HepG2 (cell line): Measurements from ENCODE around the gene FBXO10. TPM values are rescaled to one million over a fixed set of nuclear protein-coding genes. Genes with fewer than 3 reads are reported as not detected.

Experiments used
- AHDC1 ChIP-seq: sonication (generic); formaldehyde crosslinking; IDR thresholded peaks from 2 replicates; pipeline ENCODE4 v1.5.1; 2020; ENCODE audit warnings: mild to moderate bottlenecking, missing genetic modification reagents, borderline replicate concordance
- E2F1 ChIP-seq: sonication (generic); formaldehyde crosslinking; IDR thresholded peaks from 2 replicates; pipeline ENCODE4 v1.5.0; 2020; ENCODE audit warnings: missing genetic modification reagents
- KDM2A ChIP-seq: sonication (generic); formaldehyde crosslinking; IDR thresholded peaks from 2 replicates; pipeline ENCODE4 v1.4.0; 2020; ENCODE audit warnings: low read depth, missing genetic modification reagents, borderline replicate concordance
- SP1 ChIP-seq, 2 experiments: fragments of 450-650 bp in 1 of 2; sonication (generic) in 1 of 2; formaldehyde crosslinking in 1 of 2; IDR thresholded peaks; 2 replicates each; pipeline versions ENCODE4 v1.4.0 to v1.6.1; 2016 to 2020; ENCODE audit warnings: missing genetic modification reagents in 1 of 2
- THRA ChIP-seq: sonication (generic); formaldehyde crosslinking; IDR thresholded peaks from 2 replicates; pipeline ENCODE4 v1.4.0; 2020; ENCODE audit warnings: missing genetic modification reagents, borderline replicate concordance
- ZBTB7B ChIP-seq: sonication (generic); formaldehyde crosslinking; IDR thresholded peaks from 2 replicates; pipeline ENCODE4 v1.4.0; 2020; ENCODE audit warnings: missing genetic modification reagents
- ZNF12 ChIP-seq: sonication (generic); formaldehyde crosslinking; IDR thresholded peaks from 2 replicates; pipeline ENCODE4 v1.5.0; 2020; ENCODE audit warnings: missing genetic modification reagents
- ZNF678 ChIP-seq: sonication (generic); formaldehyde crosslinking; IDR thresholded peaks from 2 replicates; pipeline ENCODE4 v1.4.0; 2020; ENCODE audit warnings: mild to moderate bottlenecking, missing genetic modification reagents
- ZNF724P ChIP-seq: sonication (generic); formaldehyde crosslinking; IDR thresholded peaks from 2 replicates; pipeline ENCODE4 v1.8.0; 2022; ENCODE audit warnings: missing genetic modification reagents, borderline replicate concordance
- ZNF766 ChIP-seq: sonication (generic); formaldehyde crosslinking; IDR thresholded peaks from 2 replicates; pipeline ENCODE4 v1.5.0; 2020; ENCODE audit warnings: missing genetic modification reagents, borderline replicate concordance
- polyA plus RNA-seq, 8 experiments: library from polyadenylated mRNA; depleted of rRNA in 3 of 8; stranded (reverse) in 7 of 8; unstranded in 1 of 8; fragments of >200 nt; fragmentation: Illumina TruSeq in 4 of 8; extraction: Trizol in 4 of 8; gene quantifications; 2 replicates each; pipeline versions ENCODE4 v1.2.1 to v1.2.3, GENCODE V29; 2011 to 2016; ENCODE audit warnings: low read depth in 4 of 8, missing spikeins in 1 of 8, mixed read lengths in 1 of 8; ENCODE audit not compliant: insufficient read depth in 1 of 8
- total RNA-seq, 5 experiments: library from RNA; depleted of rRNA; stranded (reverse); fragments of >200 nt; fragmentation: Illumina TruSeq; extraction: Trizol; gene quantifications; 2 replicates each; pipeline ENCODE4 v1.2.3, GENCODE V29; 2016; ENCODE audit warnings: low read depth in 1 of 5
- TF ChIP-seq, protein P1 (sequence below): sonication (generic); formaldehyde crosslinking; IDR thresholded peaks from 2 replicates; pipeline ENCODE4 v1.5.0; 2020; ENCODE audit warnings: mild to moderate bottlenecking, missing genetic modification reagents
- TF ChIP-seq, protein P2 (sequence below): sonication (generic); formaldehyde crosslinking; conservative IDR thresholded peaks from 2 replicates; pipeline ENCODE4 v1.4.0; 2020; ENCODE audit warnings: missing genetic modification reagents

Gene FBXO10
- total and polyA plus RNA-seq, 2 of the 13 experiments (the other 11 are each of a cell fraction or from before 2014, with no cell fraction given) = 3.1 to 5.1 TPM

- TF ChIP-seq E2F1 (CRISPR knock-in tag) (0 out of 2 replicates have a peak, but pooled peaks have one; percentile 26), SP1 (IDR thresholded peaks at IDR 0.05) (no peak), SP1 (CRISPR knock-in tag; IDR thresholded peaks at IDR 0.05) (0 out of 2 replicates have a peak, but pooled peaks have one; percentile 11), THRA (peak; percentile 85; the same call in 1 of the 2 replicates), ZNF724P (CRISPR knock-in tag) (peak; percentile 85; the same call in 1 of the 2 replicates), ZNF678 (CRISPR knock-in tag) (0 out of 2 replicates have a peak, but pooled peaks have one; percentile 22), ZNF12 (CRISPR knock-in tag) (peak; percentile 92), ZBTB7B (CRISPR knock-in tag) (0 out of 2 replicates have a peak, but pooled peaks have one; percentile 30), AHDC1 (CRISPR knock-in tag) (peak; percentile 69; the same call in 1 of the 2 replicates), KDM2A (peak; percentile 55; the same call in 1 of the 2 replicates), ZNF766 (CRISPR knock-in tag) (peak; percentile 40)
- TF ChIP-seq, protein P1, sequence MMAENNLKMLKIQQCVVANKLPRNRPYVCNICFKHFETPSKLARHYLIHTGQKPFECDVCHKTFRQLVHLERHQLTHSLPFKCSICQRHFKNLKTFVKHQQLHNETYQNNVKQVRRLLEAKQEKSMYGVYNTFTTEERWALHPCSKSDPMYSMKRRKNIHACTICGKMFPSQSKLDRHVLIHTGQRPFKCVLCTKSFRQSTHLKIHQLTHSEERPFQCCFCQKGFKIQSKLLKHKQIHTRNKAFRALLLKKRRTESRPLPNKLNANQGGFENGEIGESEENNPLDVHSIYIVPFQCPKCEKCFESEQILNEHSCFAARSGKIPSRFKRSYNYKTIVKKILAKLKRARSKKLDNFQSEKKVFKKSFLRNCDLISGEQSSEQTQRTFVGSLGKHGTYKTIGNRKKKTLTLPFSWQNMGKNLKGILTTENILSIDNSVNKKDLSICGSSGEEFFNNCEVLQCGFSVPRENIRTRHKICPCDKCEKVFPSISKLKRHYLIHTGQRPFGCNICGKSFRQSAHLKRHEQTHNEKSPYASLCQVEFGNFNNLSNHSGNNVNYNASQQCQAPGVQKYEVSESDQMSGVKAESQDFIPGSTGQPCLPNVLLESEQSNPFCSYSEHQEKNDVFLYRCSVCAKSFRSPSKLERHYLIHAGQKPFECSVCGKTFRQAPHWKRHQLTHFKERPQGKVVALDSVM (CRISPR knock-in tag) = peak; percentile 86
- TF ChIP-seq, protein P2, sequence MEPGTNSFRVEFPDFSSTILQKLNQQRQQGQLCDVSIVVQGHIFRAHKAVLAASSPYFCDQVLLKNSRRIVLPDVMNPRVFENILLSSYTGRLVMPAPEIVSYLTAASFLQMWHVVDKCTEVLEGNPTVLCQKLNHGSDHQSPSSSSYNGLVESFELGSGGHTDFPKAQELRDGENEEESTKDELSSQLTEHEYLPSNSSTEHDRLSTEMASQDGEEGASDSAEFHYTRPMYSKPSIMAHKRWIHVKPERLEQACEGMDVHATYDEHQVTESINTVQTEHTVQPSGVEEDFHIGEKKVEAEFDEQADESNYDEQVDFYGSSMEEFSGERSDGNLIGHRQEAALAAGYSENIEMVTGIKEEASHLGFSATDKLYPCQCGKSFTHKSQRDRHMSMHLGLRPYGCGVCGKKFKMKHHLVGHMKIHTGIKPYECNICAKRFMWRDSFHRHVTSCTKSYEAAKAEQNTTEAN (CRISPR knock-in tag) = peak; percentile 69; the same call in 1 of the 2 replicates
These were observed 67.9 kb downstream of the FBXO10 start (continued) for GRCh38 chr9:37508135-37508833.
